Measurements from ENCODE around the gene CACNA2D1.

GRCh38 chr7:82445271-82445670 is 1.7 kb upstream of the CACNA2D1 start:
- TF ChIP-seq EZH2 (IDR thresholded peaks at IDR 0.05; ENCODE audit: low read length, unreplicated experiment) (no peak), CTCF (conservative IDR thresholded peaks at IDR 0.05; ENCODE audit: low read depth, low read length) (no peak)

Data from PC-3 (cell line).